Posterior cingulate gyrus (tissue), 11 donors: ENCODE data around the gene SLC29A3.
A peak's percentile ranks its signal among the peaks of the same experiment; 100 is the strongest.
"Not testable (repeated sequence)": the region's sequence is repeated elsewhere in the genome, so short reads cannot be mapped to it uniquely, and the experiment has no call there.

ENCODE experiments used
- DNase-seq, 10 donors: peaks; one replicate each; pipeline versions ENCODE4 v3.0.0 to v3.0.0-alpha.2; 2020 to 2021; ENCODE audit warnings: mixed read lengths in 3 of 10
- intact Hi-C: fragments of 100-400 bp; cut with DNase I; formaldehyde crosslinking; loops from one replicate; pipeline ENCODE4 v1.15.1; 2023

The SLC29A3 gene

GRCh38 chr10:71319042-71319799 lies at the start of gene SLC29A3:
SLC29A3 (plus strand) TSS chr10:71319259; CDS start chr10:71319310, 51 bp downstream.
- DNase-seq: peak; percentile 59 to 97 (median 83)
- intact Hi-C loops: loop anchor here (2.0 to 10.0 kb wide), 4 partner anchors 58 to 726 kb away; no protein-coding TSS in a partner anchor

DNA sequence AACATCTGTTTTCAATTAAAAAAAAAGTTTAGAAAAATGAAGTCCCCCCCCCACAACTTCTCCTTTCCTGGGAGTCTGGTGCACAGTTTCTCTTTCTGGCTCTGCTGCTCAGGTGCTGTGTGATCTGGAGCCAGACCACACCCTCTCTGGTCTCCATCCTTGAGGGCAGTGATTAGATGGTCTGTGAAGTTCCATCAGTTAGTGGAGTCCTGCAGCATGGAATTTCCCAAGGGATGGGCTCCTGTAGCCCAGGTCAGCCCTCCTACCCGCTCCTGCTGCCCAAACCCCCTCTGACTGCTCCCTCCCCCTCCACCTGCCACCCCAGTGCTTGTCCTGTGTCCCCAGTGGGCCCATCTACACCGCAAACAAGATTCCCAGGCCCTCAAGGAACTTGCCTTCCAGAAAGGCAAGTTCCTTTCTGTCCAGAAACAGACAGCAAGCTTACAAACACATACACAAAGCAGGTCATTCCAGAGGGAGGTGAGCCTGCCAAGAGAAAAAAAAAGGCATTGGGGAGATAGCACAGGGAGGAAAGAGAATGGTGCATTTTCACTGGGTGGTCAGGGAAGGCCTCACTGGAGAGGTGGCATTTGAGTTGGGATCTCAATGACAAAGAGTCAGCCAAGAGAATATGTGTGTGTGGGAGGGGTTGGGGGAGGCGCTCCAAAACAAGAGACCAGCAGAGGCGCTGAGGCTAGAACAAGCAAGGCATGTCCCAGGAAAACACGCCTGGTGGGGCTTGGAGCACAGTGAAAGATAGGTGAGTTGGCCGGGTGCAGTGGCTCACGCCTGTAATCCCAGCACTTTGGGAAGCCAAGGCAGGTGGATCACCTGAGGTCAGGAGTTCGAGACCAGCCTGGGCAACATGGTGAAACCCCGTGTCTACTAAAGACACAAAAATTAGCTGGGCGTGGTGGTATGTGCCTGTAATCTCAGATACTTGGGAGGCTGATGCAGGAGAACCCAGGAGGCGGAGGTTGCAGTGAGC lies 49.5 kb upstream of the SLC29A3 start:
- peak in 2 of 10 donors; percentile 81 to 89 for DNase-seq
- intact Hi-C loops: no loop called here

GRCh38 chr10:71270301-71271220 lies 48.5 kb upstream of the SLC29A3 start:
- intact Hi-C loops: no loop called here
- DNase-seq: peak in 4 of 10 donors; percentile 53 to 88 (median 72)

DNA sequence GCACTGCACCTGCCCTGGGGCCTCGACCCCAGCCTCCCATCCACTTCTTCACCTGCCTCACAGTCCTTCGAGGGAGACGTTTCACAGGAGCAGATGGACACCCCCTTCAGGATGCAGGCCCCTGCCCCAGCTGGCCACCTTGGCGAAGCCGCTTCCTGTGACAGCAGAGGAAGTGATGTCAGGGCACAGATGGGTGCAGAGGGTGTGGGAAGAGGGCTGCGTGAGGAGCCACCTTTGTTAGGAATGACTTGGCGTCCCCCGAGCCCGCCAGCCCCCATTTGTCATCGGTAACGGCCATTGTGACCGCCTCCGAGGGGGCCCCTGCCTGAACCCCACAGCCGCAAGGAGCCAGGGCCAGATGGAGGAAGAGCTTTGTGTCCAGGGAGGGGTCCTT lies 47.4 kb upstream of the SLC29A3 start:
- intact Hi-C loops: no loop called here
- peak in 2 of 10 donors; percentile 67 for DNase-seq

DNA sequence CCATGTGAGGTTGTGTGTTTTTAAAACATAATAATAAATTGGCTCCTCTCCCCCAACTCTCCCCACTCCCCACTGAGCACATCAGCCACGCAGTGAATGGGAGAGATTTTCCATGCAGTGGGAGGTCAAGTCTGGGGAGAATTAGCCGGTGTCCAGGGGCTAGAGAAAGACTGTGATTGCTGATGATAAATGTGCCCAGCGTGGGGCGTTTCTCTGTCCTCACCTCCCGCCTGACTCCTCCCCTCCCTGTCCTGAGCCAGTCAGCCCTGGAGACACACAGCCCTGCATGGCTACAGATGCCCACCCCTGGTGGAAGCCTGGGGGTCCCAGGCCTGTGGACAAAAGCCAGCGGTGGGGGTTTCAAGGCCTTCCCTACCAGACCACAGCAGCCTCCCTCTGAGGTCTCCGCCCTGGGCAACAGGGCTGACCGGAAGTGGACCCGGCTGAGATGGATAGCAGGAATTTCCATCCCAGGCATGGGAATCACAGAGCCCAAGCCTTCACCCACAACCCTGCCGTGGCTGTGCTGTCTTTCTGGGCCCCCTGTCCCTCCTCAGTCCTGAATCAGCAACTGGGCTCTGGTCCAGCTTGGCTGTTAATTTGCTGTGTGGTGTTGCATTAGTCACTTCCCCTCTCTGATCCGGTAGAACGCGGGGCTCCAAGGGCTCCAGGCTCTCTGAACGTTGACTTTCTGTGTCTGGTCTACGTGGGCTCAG lies 46.8 kb upstream of the SLC29A3 start:
- intact Hi-C loops: no loop called here
- DNase-seq: peak in 2 of 10 donors; percentile 44 to 61

DNA sequence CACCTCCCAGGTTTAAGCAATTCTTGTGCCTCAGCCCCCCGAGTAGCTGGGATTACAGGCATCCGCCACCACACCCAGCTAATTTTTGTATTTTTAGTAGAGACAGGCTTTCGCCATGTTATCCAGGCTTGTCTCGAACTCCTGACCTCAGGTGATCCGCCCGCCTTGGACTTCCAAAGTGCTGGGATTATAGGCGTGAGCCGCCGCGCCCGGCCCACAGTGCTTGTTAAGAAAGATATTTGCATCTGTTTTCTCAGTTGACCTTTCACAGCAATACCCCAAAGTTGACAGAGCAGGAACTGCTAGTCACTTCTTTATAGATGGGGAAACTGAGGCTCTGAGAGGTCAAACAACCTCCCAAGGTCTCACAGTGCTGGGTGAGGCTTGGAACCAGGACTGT lies 46.1 kb upstream of the SLC29A3 start:
- intact Hi-C loops: not testable (repeated sequence)
- peak in 1 of 10 donors; percentile 82 for DNase-seq

GRCh38 chr10:71273506-71273905 lies 45.6 kb upstream of the SLC29A3 start:
- intact Hi-C loops: no loop called here

GRCh38 chr10:71274901-71275796 lies 43.9 kb upstream of the SLC29A3 start:
- peak in 3 of 10 donors; percentile 58 to 72 (median 67) for DNase-seq
- intact Hi-C loops: no loop called here

More at GRCh38 chr10:71273506-71273905, 45.6 kb upstream of the SLC29A3 start:
- peak in 1 of 10 donors; percentile 67 for DNase-seq

DNA sequence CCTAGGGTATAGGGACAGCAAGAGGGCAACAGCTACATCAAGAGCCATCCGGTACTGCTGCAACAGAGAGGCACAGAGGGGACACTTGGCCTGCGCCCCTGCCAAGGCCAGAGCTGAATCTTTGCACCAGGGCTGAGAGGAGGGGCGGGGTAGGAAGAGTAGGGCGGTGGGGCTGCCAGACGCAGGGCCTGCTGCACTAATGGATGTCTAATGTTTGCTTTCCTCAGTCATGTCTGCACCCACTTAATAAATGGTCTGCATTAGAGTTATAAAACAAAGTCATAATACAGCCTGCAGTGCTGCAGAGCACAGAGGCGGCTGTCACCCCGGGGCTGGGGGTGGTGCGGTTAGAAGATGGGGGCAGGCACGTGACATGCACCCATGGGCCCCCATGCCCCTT lies 42.2 kb upstream of the SLC29A3 start:
- intact Hi-C loops: no loop called here
- DNase-seq: no peak

GRCh38 chr10:71277914-71278665 lies 41.0 kb upstream of the SLC29A3 start:
- peak in 1 of 10 donors; percentile 53 for DNase-seq
- intact Hi-C loops: no loop called here

DNA sequence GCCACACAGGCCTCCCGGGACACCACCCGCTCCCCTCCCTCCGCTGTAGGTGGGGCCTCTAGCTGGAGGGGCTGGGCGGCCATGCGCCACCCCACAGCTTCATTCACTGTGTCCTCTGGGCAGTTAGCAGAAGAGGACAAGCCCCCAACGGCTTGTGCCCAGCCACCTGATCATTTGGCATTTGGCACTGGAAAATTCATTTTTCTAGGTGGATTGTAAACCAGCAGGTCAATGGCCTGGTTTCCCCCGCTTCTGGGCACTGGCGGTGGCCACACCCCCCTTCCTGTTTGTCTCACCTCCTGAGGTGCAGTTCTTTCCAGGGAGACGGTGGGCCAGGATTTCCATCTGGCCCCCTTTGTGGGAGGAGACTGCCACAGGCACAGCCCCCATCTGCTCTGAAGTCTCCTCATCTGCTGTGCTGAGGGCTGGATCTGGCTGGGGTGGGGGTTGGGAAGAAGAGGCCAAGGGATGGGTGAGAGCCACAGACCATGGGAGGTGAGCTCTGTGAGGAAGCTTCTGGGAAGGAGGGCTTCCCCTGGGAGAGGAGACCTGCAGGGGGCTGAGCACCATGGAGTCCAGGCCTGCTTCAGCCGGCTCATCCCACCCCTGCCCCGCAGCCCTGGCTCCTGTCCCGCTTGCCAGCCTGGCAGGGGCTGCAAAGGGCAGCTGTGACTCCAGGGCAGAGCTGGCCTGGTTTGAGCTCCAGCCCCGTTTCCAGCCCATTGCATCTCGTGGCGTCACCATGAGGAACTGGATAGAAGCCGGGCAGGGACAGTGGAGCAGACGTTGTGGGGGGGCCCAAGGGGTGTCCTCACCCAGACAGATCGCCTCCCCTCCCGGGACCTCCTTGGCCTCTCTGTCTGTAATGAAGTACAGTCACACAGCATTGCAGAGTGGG lies 40.1 kb upstream of the SLC29A3 start:
- intact Hi-C loops: no loop called here
- peak in 7 of 10 donors; percentile 48 to 94 (median 66) for DNase-seq

DNA sequence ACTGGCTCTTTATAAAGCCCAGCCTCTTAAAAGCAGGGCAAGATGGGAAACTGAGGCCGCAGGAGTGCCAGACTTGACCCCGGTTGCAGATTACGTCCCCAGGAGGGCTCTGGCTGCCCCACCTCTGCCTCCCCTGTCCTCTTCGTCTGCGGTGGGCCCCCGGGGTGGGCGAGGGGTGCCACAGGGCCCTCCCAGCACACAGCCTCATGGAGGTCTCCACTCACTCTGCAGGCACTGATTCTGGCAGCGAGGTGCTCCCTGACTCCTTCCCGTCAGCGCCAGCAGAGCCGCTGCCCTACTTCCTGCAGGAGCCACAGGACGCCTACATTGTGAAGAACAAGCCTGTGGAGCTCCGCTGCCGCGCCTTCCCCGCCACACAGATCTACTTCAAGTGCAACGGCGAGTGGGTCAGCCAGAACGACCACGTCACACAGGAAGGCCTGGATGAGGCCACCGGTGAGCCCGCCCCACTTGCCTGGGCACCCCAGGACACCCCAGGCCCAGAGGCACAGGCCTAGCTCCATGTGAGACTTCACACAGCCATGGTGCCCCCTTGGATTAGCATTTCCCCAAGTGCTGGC lies 39.4 kb upstream of the SLC29A3 start:
- intact Hi-C loops: no loop called here
- no peak for DNase-seq

DNA sequence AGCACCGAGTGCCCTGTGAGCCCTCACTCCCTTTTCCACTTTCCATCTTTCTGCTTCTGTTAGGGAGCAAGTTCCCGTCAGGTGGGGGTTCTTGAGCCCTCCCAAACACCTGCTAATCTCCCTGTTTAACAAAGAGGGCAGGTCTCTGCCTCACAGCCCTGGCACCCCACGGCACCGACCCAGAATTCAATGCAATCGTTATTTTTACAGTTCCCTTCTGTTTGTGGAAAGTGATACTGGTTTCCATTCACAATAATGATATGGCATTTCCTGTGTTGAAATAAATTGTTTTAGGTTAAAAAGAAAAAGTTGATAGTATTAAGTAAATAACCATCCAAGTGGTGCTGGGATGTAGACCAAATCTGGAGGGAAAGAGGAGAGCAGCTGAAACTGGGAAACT lies 38.8 kb upstream of the SLC29A3 start:
- intact Hi-C loops: no loop called here
- no peak for DNase-seq

DNA sequence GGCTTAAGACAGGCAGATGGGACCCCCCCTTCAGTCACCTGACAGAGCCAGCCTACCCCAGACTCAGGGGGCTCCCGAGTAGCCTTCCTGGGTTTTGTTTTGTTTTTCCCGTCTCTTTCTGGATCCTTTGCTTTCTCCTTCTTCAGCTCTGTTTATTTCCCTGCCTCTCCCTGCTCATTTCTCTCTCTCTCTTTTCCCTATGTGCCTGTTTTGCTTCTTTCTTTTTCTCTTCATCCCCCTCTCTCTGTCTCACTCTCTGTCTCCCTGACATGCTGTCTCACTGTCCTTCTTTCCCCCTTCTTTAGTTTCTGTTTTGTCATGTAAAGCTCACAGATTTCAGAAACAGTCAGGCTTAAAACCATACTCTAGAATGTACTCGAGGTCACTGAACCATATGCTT lies 38.2 kb upstream of the SLC29A3 start:
- no peak for DNase-seq
- intact Hi-C loops: no loop called here

GRCh38 chr10:71281646-71282322 lies 37.3 kb upstream of the SLC29A3 start:
- intact Hi-C loops: no loop called here
- DNase-seq: no peak

GRCh38 chr10:71282323-71282680 lies 36.8 kb upstream of the SLC29A3 start:
- no peak for DNase-seq

More at GRCh38 chr10:71282323-71282680, 36.8 kb upstream of the SLC29A3 start:
- intact Hi-C loops: no loop called here
